ENCODE measurements around the gene PLAU. TPM values are rescaled to one million over a fixed set of nuclear protein-coding genes. Genes with fewer than 3 reads are reported as not detected.
A peak's percentile ranks its signal among the peaks of the same experiment; 100 is the strongest.

PLAU gene
- total RNA-seq, 6 experiments from 2014 or later = 14.0 to 25.5 (median 24.0) TPM

GRCh38 chr10:73946253-73947145 lies 35.6 kb downstream of the PLAU start:
- H3K4me3 Mint-ChIP-seq = no peak overlapping the region
- no peak for DNase-seq
- peaks cover 17% of the 10 kb centered on the region for H3K4me1 Mint-ChIP-seq (ENCODE audit: low read depth)
- 0 out of 2 replicates have a peak, but pooled peaks cover 5% of the 10 kb centered on the region for H3K36me3 Mint-ChIP-seq (ENCODE audit: low read depth)
- H3K27me3 Mint-ChIP-seq (ENCODE audit: insufficient read depth) = no peaks in the 10 kb centered on the region
- no peak; the same call in 1 of the 2 replicates for TF ChIP-seq CTCF (IDR thresholded peaks at IDR 0.05)
- H3K9me3 Mint-ChIP-seq = peaks cover 6% of the 10 kb centered on the region; the same call in 1 of the 2 replicates
- no peak overlapping the region for H3K27ac Mint-ChIP-seq

GRCh38 chr10:73948947-73949633 lies 38.2 kb downstream of the PLAU start:
- Mint-ChIP-seq H3K36me3 (ENCODE audit: low read depth) (0 out of 2 replicates have a peak, but pooled peaks cover 5% of the 10 kb centered on the region), H3K27ac (no peak overlapping the region), H3K4me3 (no peak overlapping the region), H3K27me3 (ENCODE audit: insufficient read depth) (no peaks in the 10 kb centered on the region), H3K9me3 (peaks cover 6% of the 10 kb centered on the region; the same call in 1 of the 2 replicates), H3K4me1 (ENCODE audit: low read depth) (peaks cover 25% of the 10 kb centered on the region)
- no peak for DNase-seq
- no peak for TF ChIP-seq CTCF (IDR thresholded peaks at IDR 0.05)

GRCh38 chr10:73950155-73950948 lies 39.4 kb downstream of the PLAU start:
- H3K4me1 Mint-ChIP-seq (ENCODE audit: low read depth) = peaks cover 25% of the 10 kb centered on the region
- no peak overlapping the region for H3K27ac Mint-ChIP-seq
- DNase-seq = no peak
- H3K36me3 Mint-ChIP-seq (ENCODE audit: low read depth) = 0 out of 2 replicates have a peak, but pooled peaks cover 3% of the 10 kb centered on the region
- H3K27me3 Mint-ChIP-seq (ENCODE audit: insufficient read depth) = no peaks in the 10 kb centered on the region
- H3K4me3 Mint-ChIP-seq = peak overlapping the region; percentile 26; the same call in 1 of the 2 replicates
- H3K9me3 Mint-ChIP-seq = peaks cover 3% of the 10 kb centered on the region; the same call in 1 of the 2 replicates
- TF ChIP-seq CTCF (IDR thresholded peaks at IDR 0.05) = no peak

GRCh38 chr10:73953665-73954064 lies 42.7 kb downstream of the PLAU start:
- Mint-ChIP-seq H3K4me1 (ENCODE audit: low read depth) (peaks cover 41% of the 10 kb centered on the region), H3K27me3 (ENCODE audit: insufficient read depth) (peaks cover 1% of the 10 kb centered on the region; the same call in 1 of the 2 replicates), H3K36me3 (ENCODE audit: low read depth) (no peaks in the 10 kb centered on the region), H3K4me3 (no peak overlapping the region), H3K27ac (no peak overlapping the region), H3K9me3 (no peaks in the 10 kb centered on the region)
- DNase-seq = no peak
- TF ChIP-seq CTCF (IDR thresholded peaks at IDR 0.05) = no peak

- peaks cover 49% of the 10 kb centered on the region for H3K4me1 Mint-ChIP-seq (ENCODE audit: low read depth)
- H3K4me3 Mint-ChIP-seq = no peak overlapping the region
- no peak overlapping the region for H3K27ac Mint-ChIP-seq
- no peak for TF ChIP-seq CTCF (IDR thresholded peaks at IDR 0.05)
- no peaks in the 10 kb centered on the region for H3K36me3 Mint-ChIP-seq (ENCODE audit: low read depth)
- H3K27me3 Mint-ChIP-seq (ENCODE audit: insufficient read depth) = peaks cover 1% of the 10 kb centered on the region; the same call in 1 of the 2 replicates
- DNase-seq = no peak
- no peaks in the 10 kb centered on the region for H3K9me3 Mint-ChIP-seq
These were observed 43.8 kb downstream of the PLAU start for GRCh38 chr10:73954737-73955136.
